Gastroesophageal sphincter (tissue), 3 donors: ENCODE results near the gene PIP5KL1.

ENCODE experiments used
- EP300 ChIP-seq: sonication (generic); formaldehyde crosslinking; IDR thresholded peaks from one replicate; pipeline ENCODE4 v1.6.1; 2017; ENCODE audit warnings: antibody characterized with exemption, mild to moderate bottlenecking
- POLR2A ChIP-seq, 2 donors: fragments of 450-650 bp; IDR thresholded peaks; one replicate each; pipeline ENCODE4 v1.6.1; 2017; ENCODE audit warnings: antibody characterized with exemption in 2 of 2, mild to moderate bottlenecking in 2 of 2, moderate library complexity in 1 of 2
- POLR2AphosphoS5 ChIP-seq: sonication (generic); formaldehyde crosslinking; IDR thresholded peaks from one replicate; pipeline ENCODE4 v1.6.1; 2017; ENCODE audit warnings: antibody characterized with exemption
- TF ChIP-seq, protein P1 (sequence below), 4 experiments: fragments of 200-600 bp in 2 of 4; fragments of 450-650 bp in 2 of 4; sonication (generic) in 1 of 4; IDR thresholded peaks; one replicate each; pipeline ENCODE4 v1.5.1; 2017 to 2019; ENCODE audit warnings: antibody characterized with exemption in 4 of 4, mild to moderate bottlenecking in 2 of 4, moderate library complexity in 2 of 4

DNA sequence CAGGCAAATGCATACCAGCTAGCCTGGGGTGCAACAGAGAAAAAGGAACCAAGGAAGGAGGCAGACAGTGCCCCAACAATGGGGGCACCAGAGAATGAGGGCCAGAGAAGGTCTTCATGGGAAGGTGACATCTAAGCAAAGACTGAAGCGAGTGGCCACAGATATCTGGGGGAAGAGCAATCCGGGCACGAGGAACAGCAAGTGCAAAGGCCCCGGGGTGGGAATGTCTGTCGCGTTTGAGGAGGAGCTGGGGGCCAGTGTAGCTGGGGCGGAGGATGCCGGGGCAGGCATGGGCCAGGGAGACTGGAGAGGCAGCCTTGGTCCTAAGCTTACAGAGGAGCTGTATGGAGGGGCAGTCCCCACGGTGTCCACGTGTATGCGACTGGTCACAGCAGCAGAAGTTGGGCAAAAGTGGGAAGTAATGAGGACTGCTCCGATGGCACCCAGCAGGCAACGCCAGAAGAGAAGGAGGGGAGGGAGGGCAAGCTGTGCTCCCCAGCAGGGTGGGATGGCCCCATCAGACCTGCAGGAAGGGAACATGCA lies 31.1 kb upstream of the PIP5KL1 start:
- no peak for TF ChIP-seq POLR2A (IDR thresholded peaks at IDR 0.05)
- TF ChIP-seq, protein P1, sequence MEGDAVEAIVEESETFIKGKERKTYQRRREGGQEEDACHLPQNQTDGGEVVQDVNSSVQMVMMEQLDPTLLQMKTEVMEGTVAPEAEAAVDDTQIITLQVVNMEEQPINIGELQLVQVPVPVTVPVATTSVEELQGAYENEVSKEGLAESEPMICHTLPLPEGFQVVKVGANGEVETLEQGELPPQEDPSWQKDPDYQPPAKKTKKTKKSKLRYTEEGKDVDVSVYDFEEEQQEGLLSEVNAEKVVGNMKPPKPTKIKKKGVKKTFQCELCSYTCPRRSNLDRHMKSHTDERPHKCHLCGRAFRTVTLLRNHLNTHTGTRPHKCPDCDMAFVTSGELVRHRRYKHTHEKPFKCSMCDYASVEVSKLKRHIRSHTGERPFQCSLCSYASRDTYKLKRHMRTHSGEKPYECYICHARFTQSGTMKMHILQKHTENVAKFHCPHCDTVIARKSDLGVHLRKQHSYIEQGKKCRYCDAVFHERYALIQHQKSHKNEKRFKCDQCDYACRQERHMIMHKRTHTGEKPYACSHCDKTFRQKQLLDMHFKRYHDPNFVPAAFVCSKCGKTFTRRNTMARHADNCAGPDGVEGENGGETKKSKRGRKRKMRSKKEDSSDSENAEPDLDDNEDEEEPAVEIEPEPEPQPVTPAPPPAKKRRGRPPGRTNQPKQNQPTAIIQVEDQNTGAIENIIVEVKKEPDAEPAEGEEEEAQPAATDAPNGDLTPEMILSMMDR (IDR thresholded peaks at IDR 0.05) = no peak
- TF ChIP-seq EP300 = no peak
- TF ChIP-seq POLR2AphosphoS5 = no peak
